B cell (primary cell): ENCODE data around the gene PCK1. TPM values are rescaled to one million over a fixed set of nuclear protein-coding genes. Genes with fewer than 3 reads are reported as not detected.

ENCODE experiments used
- ATAC-seq: fragments of 200-7000 bp; cut with Tn5 transposase; one replicate; pipeline ENCODE4 v1.10.0; 2021; ENCODE audit warnings: low read depth, mild to moderate bottlenecking, moderate number of reproducible peaks, moderate library complexity
- CTCF ChIA-PET: fragments of 350-600 bp; sonication (Branson Sonifier 250); formaldehyde crosslinking; loops from one replicate; lab custom pipeline; 2021; ENCODE audit warnings: antibody characterized with exemption, inconsistent platforms; lab: Charles Lee
- POLR2A ChIA-PET: fragments of 350-600 bp; sonication (Branson Sonifier 250); formaldehyde crosslinking; loops from one replicate; lab custom pipeline; 2021; ENCODE audit warnings: antibody characterized with exemption; lab: Charles Lee
- DNase-seq: peaks from one replicate; pipeline ENCODE4 v3.0.0; 2013
- H2AFZ ChIP-seq: 2 replicates; pipeline ENCODE4 v1.6.1; 2012; ENCODE audit warnings: mild to moderate bottlenecking, low read depth, low read length; ENCODE audit not compliant: insufficient read depth, poor library complexity, severe bottlenecking
- H3K27ac ChIP-seq, 2 donors: 1 replicate in 1 of 2; 2 replicates in 1 of 2; pipeline ENCODE4 v1.5.1; 2012 to 2013; ENCODE audit warnings: low read length in 2 of 2, mild to moderate bottlenecking in 2 of 2, moderate library complexity in 1 of 2
- H3K27me3 ChIP-seq, 4 experiments: fragments of 200-600 bp in 1 of 4; sonication (generic) in 1 of 4; replicated peaks in 1 of 4; 1 replicate in 2 of 4; 2 replicates in 2 of 4; pipeline versions ENCODE4 v1.6.1 to v1.7.0; 2013 to 2016; ENCODE audit warnings: low read length in 3 of 4, mild to moderate bottlenecking in 2 of 4, mixed read lengths in 1 of 4, moderate library complexity in 1 of 4; ENCODE audit not compliant: insufficient read depth in 4 of 4, control insufficient read depth in 3 of 4; ENCODE audit errors: control extremely low read depth in 1 of 4
- H3K36me3 ChIP-seq, 2 experiments: replicated peaks in 1 of 2; 1 replicate in 1 of 2; 2 replicates in 1 of 2; pipeline versions ENCODE4 v1.6.1 to v1.7.1; 2013; ENCODE audit warnings: low read length in 1 of 2; ENCODE audit not compliant: insufficient read depth in 2 of 2, control insufficient read depth in 1 of 2; ENCODE audit errors: control extremely low read depth in 1 of 2, extremely low read depth in 1 of 2
- H3K4me1 ChIP-seq, 2 donors: fragments of 200-600 bp in 1 of 2; sonication (generic) in 1 of 2; 1 replicate in 1 of 2; 2 replicates in 1 of 2; pipeline versions ENCODE4 v1.5.1 to v1.6.1; 2013 to 2017; ENCODE audit warnings: low read length in 2 of 2; ENCODE audit not compliant: control insufficient read depth in 2 of 2, insufficient read depth in 2 of 2
- H3K4me2 ChIP-seq: replicated peaks from 2 replicates; pipeline ENCODE3; 2012; ENCODE audit warnings: mild to moderate bottlenecking, low read depth, low read length; ENCODE audit not compliant: poor library complexity, severe bottlenecking
- H3K4me3 ChIP-seq, 5 experiments: fragments of 200-600 bp in 1 of 5; sonication (generic) in 1 of 5; 1 replicate in 3 of 5; 2 replicates in 2 of 5; pipeline versions ENCODE4 v1.5.1 to v1.7.0; 2011 to 2016; ENCODE audit warnings: low read length in 4 of 5, mild to moderate bottlenecking in 4 of 5, low read depth in 2 of 5, control low read depth in 1 of 5, moderate library complexity in 1 of 5; ENCODE audit not compliant: insufficient read depth in 1 of 5; ENCODE audit errors: control extremely low read depth in 1 of 5, extremely low read depth in 1 of 5
- H3K79me2 ChIP-seq: fragments of 200-600 bp; sonication (generic); one replicate; pipeline ENCODE4 v1.6.0; 2016; ENCODE audit warnings: low read length; ENCODE audit not compliant: control insufficient read depth, insufficient read depth
- H3K9ac ChIP-seq: fragments of 200-600 bp; sonication (generic); 2 replicates; pipeline ENCODE4 v1.6.1; 2017; ENCODE audit warnings: mild to moderate bottlenecking, low read length, moderate library complexity
- H3K9me3 ChIP-seq, 3 donors: one replicate each; pipeline versions ENCODE4 v1.6.1 to v1.7.1; 2013; ENCODE audit warnings: low read length in 2 of 3; ENCODE audit not compliant: control insufficient read depth in 2 of 3, insufficient read depth in 1 of 3; ENCODE audit errors: control extremely low read depth in 1 of 3
- H4K20me1 ChIP-seq: 2 replicates; pipeline ENCODE4 v1.6.0; 2012; ENCODE audit warnings: mild to moderate bottlenecking, low read length; ENCODE audit not compliant: insufficient read depth, control insufficient read depth, poor library complexity, severe bottlenecking
- H3K27ac Mint-ChIP-seq: one replicate; pipeline ENCODE4 v1.8.0; 2021; ENCODE audit warnings: mixed read lengths
- H3K27me3 Mint-ChIP-seq: one replicate; pipeline ENCODE4 v1.8.0; 2021; ENCODE audit warnings: mixed read lengths
- H3K4me1 Mint-ChIP-seq: one replicate; pipeline ENCODE4 v1.8.0; 2021; ENCODE audit warnings: mixed read lengths
- H3K4me3 Mint-ChIP-seq: one replicate; pipeline ENCODE4 v1.8.0; 2021; ENCODE audit warnings: mixed read lengths
- H3K9me3 Mint-ChIP-seq: one replicate; pipeline ENCODE4 v1.8.0; 2022; ENCODE audit warnings: mixed read lengths; ENCODE audit not compliant: insufficient read depth
- EZH2 ChIP-seq: IDR thresholded peaks from 2 replicates; pipeline ENCODE4 v1.6.1; 2012; ENCODE audit warnings: borderline replicate concordance, low read depth, mild to moderate bottlenecking, moderate library complexity, low read length; ENCODE audit not compliant: insufficient read depth, poor library complexity, severe bottlenecking
- WGBS: methylation state at CpG from one replicate; pipeline ENCODE4 v1.1.5; 2013; ENCODE audit warnings: missing lambda C conversion rate; ENCODE audit not compliant: insufficient coverage; 5-methylcytosine and 5-hydroxymethylcytosine counted together
- intact Hi-C: fragments of 100-400 bp; cut with micrococcal nuclease; formaldehyde crosslinking; loops from one replicate; pipeline ENCODE4 v1.10.0; 2022
- polyA plus RNA-seq: library from polyadenylated mRNA; depleted of rRNA; stranded (reverse); fragments of >200 nt; gene quantifications from 2 replicates; pipeline ENCODE4 v1.2.3, GENCODE V29; 2012
- total RNA-seq, 2 donors: library from RNA; stranded (reverse); fragments of 120-200 nt in 1 of 2; gene quantifications; 1 replicate in 1 of 2; 2 replicates in 1 of 2; pipeline versions ENCODE4 v1.2.3 to v1.2.4, GENCODE V29; 2013 to 2022
- TF ChIP-seq, protein P1 (sequence below): fragments of 200-600 bp; IDR thresholded peaks from one replicate; pipeline ENCODE4 v1.8.0; 2022; ENCODE audit warnings: antibody characterized with exemption, mild to moderate bottlenecking

Gene PCK1
- total and polyA plus RNA-seq, 2 donors (not counting 1 experiment from before 2014, with no cell fraction given) = not detected

DNA sequence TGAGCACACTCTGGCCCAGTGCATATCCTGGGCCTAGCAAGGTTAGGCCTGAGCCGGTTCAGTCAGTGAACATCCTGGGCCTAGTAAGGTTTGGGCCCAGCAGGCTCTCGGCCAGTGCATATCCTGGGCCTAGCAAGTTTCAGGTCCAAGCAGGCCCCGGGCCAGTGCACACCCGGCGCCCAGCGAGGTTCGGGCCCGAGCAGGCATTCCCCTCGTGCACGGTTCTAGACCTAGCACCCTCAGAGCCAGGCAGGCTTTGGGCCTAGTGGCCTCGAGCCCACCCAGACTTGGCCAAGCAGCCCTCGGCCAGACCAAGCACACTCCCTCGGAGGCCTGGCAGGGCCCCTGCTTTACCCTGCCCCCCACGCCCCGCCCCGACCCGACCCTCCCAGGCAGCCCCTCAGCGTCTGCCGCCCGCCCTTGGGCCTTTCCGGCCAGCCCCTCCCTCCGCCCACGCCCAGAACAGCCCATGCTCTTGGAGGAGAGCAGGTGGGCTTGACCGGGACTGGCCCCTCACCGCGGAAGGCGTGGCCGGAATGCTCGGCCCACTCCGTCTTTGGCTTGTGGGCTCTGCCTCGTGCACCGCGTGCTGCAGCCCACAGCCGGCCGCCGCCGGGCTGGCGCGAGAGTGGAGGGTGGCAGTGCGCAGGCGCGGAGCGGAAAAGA is 36.3 kb upstream of the PCK1 start, which contains the start of gene CTCFL:
Gene CTCFL (minus strand): TSS at position 630 of the 666 bp plus-strand sequence. CDS start 935 bp downstream, outside the sequence.
- Histone ChIP-seq H3K4me1 (no peaks in the 10 kb centered on the region), H3K4me2 (no peak within 1 kb of the TSS), H3K27ac (no peak within 1 kb of the TSS), H3K4me3 (no peak within 1 kb of the TSS), H3K9me3 (no peaks in the 10 kb centered on the region), H3K9ac (no peak within 1 kb of the TSS), H2AFZ (no peak within 1 kb of the TSS), H3K79me2 (no peaks in the 10 kb centered on the region), H4K20me1 (no peaks in the 10 kb centered on the region), H3K27me3 (no peaks in the 10 kb centered on the region), H3K36me3 (no peaks in the 10 kb centered on the region)
- CTCF ChIA-PET = no interaction called here
- Mint-ChIP-seq H3K4me3 (no peak within 1 kb of the TSS), H3K27ac (no peak within 1 kb of the TSS), H3K4me1 (no peaks in the 10 kb centered on the region), H3K9me3 (no peaks in the 10 kb centered on the region), H3K27me3 (no peaks in the 10 kb centered on the region)
- ATAC-seq (no peak), DNase-seq (no peak)
- POLR2A ChIA-PET = no interaction called here
- intact Hi-C loops = no loop called here
- WGBS = 91% methylated on average over 27 of the region's 43 CpGs
- no peak for TF ChIP-seq EZH2

DNA sequence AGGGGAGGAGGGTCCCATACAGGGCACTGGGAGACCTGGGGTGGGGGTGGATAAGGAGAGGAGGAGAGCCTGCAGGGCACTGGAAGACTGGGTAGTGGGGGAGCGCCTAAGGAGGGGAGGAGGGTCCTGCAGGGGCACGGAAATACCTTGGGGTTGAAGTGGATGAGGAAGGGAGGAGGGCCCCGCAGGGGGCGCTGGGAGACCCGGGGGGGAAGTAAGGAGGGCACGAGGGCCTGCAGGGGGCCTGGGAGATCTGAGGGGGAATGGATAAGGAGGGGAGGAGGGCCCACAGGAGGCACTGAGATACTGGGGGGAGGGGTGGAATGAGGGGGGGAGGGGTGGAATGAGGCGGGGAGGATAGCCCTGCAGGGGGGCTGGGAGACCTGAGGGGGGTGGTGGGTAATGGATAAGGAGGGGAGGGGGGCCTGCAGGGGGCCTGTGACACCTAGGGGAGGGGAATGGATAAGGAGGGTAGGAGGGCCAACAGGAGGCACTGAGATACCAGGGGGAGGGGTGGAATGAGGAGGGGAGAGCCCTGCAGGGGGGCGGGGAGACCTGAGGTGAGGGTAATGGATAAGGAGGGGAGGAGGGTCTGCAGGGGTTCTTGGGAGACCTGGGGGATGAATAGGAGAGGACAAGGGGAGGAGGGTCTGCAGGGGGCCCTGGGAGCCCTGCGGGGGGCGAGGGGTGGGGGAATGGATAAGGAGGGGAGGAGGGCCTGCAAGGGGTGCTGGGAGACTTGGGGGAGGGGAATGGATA is 35.4 kb upstream of the PCK1 start:
- no peaks in the 10 kb centered on the region for H3K4me1 ChIP-seq
- H3K9me3 Mint-ChIP-seq = no peaks in the 10 kb centered on the region
- 37% methylated on average over 7 of the region's 10 CpGs for whole genome bisulfite sequencing
- H3K9me3 ChIP-seq = no peaks in the 10 kb centered on the region
- no peak for DNase-seq
- H3K27ac Mint-ChIP-seq = no peak overlapping the region
- POLR2A ChIA-PET = no interaction called here
- ATAC-seq = no peak
- no peak overlapping the region for H3K27ac ChIP-seq
- no peaks in the 10 kb centered on the region for H3K79me2 ChIP-seq
- no peaks in the 10 kb centered on the region for H3K4me1 Mint-ChIP-seq
- no peak overlapping the region for H3K4me3 ChIP-seq
- no peaks in the 10 kb centered on the region for H3K27me3 Mint-ChIP-seq
- no peak for TF ChIP-seq EZH2
- TF ChIP-seq, protein P1, sequence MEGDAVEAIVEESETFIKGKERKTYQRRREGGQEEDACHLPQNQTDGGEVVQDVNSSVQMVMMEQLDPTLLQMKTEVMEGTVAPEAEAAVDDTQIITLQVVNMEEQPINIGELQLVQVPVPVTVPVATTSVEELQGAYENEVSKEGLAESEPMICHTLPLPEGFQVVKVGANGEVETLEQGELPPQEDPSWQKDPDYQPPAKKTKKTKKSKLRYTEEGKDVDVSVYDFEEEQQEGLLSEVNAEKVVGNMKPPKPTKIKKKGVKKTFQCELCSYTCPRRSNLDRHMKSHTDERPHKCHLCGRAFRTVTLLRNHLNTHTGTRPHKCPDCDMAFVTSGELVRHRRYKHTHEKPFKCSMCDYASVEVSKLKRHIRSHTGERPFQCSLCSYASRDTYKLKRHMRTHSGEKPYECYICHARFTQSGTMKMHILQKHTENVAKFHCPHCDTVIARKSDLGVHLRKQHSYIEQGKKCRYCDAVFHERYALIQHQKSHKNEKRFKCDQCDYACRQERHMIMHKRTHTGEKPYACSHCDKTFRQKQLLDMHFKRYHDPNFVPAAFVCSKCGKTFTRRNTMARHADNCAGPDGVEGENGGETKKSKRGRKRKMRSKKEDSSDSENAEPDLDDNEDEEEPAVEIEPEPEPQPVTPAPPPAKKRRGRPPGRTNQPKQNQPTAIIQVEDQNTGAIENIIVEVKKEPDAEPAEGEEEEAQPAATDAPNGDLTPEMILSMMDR = no peak
- no peak overlapping the region for H2AFZ ChIP-seq
- no peak overlapping the region for H3K9ac ChIP-seq
- CTCF ChIA-PET = no interaction called here
- intact Hi-C loops = no loop called here
- no peak overlapping the region for H3K4me3 Mint-ChIP-seq
- H3K36me3 ChIP-seq = no peaks in the 10 kb centered on the region
- H3K4me2 ChIP-seq = no peak overlapping the region
- H3K27me3 ChIP-seq = no peaks in the 10 kb centered on the region
- H4K20me1 ChIP-seq = no peaks in the 10 kb centered on the region
